Measurements from ENCODE around the gene STS. TPM values are rescaled to one million over a fixed set of nuclear protein-coding genes. Genes with fewer than 3 reads are reported as not detected.
A peak's percentile ranks its signal among the peaks of the same experiment; 100 is the strongest.

Gene STS
- total and polyA plus RNA-seq, 2 of the 4 experiments (the other 2 are of a cell fraction): 2.6 to 3.4 TPM

- peaks cover 2% of the 10 kb centered on the region; the same call in 1 of the 2 replicates for H3K9me1 ChIP-seq (ENCODE audit: insufficient read depth, low read length)
- H3K23ac ChIP-seq (ENCODE audit: low read depth, low read length): peak overlapping the region; percentile 89; the same call in 1 of the 2 replicates
- H3K18ac ChIP-seq (ENCODE audit: low read depth, low read length): peak overlapping the region; percentile 8
- no peaks in the 10 kb centered on the region for H3K36me3 ChIP-seq (ENCODE audit: control insufficient read depth, insufficient read depth, low read length)
- peak overlapping the region; percentile 70 for H3K4me3 ChIP-seq (ENCODE audit: insufficient read depth, low read depth, low read length)
- no peak overlapping the region for H2BK20ac ChIP-seq (ENCODE audit: low read depth, low read length)
- peak overlapping the region; percentile 35 for H4K5ac ChIP-seq (ENCODE audit: low read depth, low read length)
- H3K79me1 ChIP-seq (ENCODE audit: low read depth in 1 of 2, low read length in 2 of 2): peaks cover 9 to 27% of the 10 kb centered on the region in 2 experiments; a peak in 3 of 4 replicates
- no peak overlapping the region for H2BK5ac ChIP-seq (ENCODE audit: low read depth, low read length, poor library complexity, severe bottlenecking)
- H3K14ac ChIP-seq (replicated peaks; ENCODE audit: low read depth, low read length): peak overlapping the region; percentile 74; the same call in 1 of the 2 replicates
- 0 out of 2 replicates have a peak overlapping the region, but pooled peaks have one; percentile 2 for H2BK120ac ChIP-seq (ENCODE audit: low read depth, low read length)
- ChIA-PET POLR2A (ENCODE audit: unreplicated experiment) (interaction anchor here (0.6 kb wide), 2 partner anchors 211 to 317 kb away, joined by 4 to 13 read pairs; no protein-coding TSS in a partner anchor), CTCF (interaction anchor here (0.6 kb wide), 1 partner anchor 785 kb away, joined by 8 read pairs; no protein-coding TSS in a partner anchor)
- peak overlapping the region; percentile 55 to 71; a peak in 3 of 4 replicates for H4K8ac ChIP-seq (ENCODE audit: low read depth in 2 of 2, low read length in 2 of 2)
- H2AFZ ChIP-seq (replicated peaks; ENCODE audit: low read length, poor library complexity): peak overlapping the region; percentile 98
- dilution Hi-C loops (cut with HindIII; ENCODE audit: low sequenced_read_pairs, unreplicated experiment) (no loop called here), intact Hi-C loops (cut with micrococcal nuclease) (loop anchor here (5.0 kb wide), 1 partner anchor 440 kb away; no protein-coding TSS in a partner anchor), in situ Hi-C loops (cut with MboI; ENCODE audit: low sequenced_read_pairs) (no loop called here)
- peak overlapping the region; percentile 56 for H3K9ac ChIP-seq (ENCODE audit: low read depth, low read length)
- peaks cover 4% of the 10 kb centered on the region; the same call in 1 of the 2 replicates for H4K20me1 ChIP-seq (ENCODE audit: insufficient read depth, low read length)
- DNase-seq (no peak), ATAC-seq (ENCODE audit: low read depth) (peak; percentile 3)
- peak overlapping the region; percentile 90 for H3K4ac ChIP-seq (ENCODE audit: low read depth, low read length)
- H3K27ac ChIP-seq (ENCODE audit: insufficient read depth, low read length): peak overlapping the region; percentile 47; the same call in 1 of the 2 replicates
- no TSS peak for BruUV-seq (replicated peaks)
- peak overlapping the region; percentile 62 for H4K91ac ChIP-seq (ENCODE audit: insufficient read depth, low read depth, low read length)
- TF ChIP-seq RFX5 (IDR thresholded peaks at IDR 0.05; ENCODE audit: low read depth, low read length): no peak
- H2BK15ac ChIP-seq (ENCODE audit: low read depth, low read length): no peak overlapping the region
- peak overlapping the region; percentile 75 for H2AK5ac ChIP-seq (ENCODE audit: low read depth, low read length)
- H3K56ac ChIP-seq (ENCODE audit: extremely low read depth, insufficient read depth, low read length): 0 out of 2 replicates have a peak overlapping the region, but pooled peaks have one; percentile 68
- H3K4me1 ChIP-seq (ENCODE audit: control insufficient read depth, insufficient read depth, low read length): peaks cover 4% of the 10 kb centered on the region; the same call in 1 of the 2 replicates
- H2AK9ac ChIP-seq (replicated peaks; ENCODE audit: low read depth, low read length, poor library complexity): peak overlapping the region; percentile 98
- H3K9me3 ChIP-seq (ENCODE audit: control insufficient read depth, insufficient read depth, low read length): no peaks in the 10 kb centered on the region
- no peaks in the 10 kb centered on the region for H3K27me3 ChIP-seq (ENCODE audit: control insufficient read depth, insufficient read depth, low read length)
- H3K4me2 ChIP-seq (ENCODE audit: low read depth, low read length): peak overlapping the region; percentile 91
- WGBS, 2 experiments (ENCODE audit: extremely low coverage in 2 of 2, insufficient read length in 1 of 2): 13% methylated on average over 5 of the region's 13 CpGs; no CpG with 5 or more reads in 1 of the 2 experiments
Measured at GRCh38 chrX:7146703-7147412, 654 bp upstream of the STS start.

Data from IMR-90 (cell line).